Renal pelvis (tissue), 4 donors: Measurements from ENCODE around the gene TM2D3. TPM values are rescaled to one million over a fixed set of nuclear protein-coding genes. Genes with fewer than 3 reads are reported as not detected.
"Not testable (repeated sequence)": the region's sequence is repeated elsewhere in the genome, so short reads cannot be mapped to it uniquely, and the experiment has no call there.

ENCODE experiments used
- DNase-seq: peaks from one replicate; pipeline ENCODE4 v3.0.0-alpha.2; 2013
- polyA plus RNA-seq, 3 donors: library from polyadenylated mRNA; unstranded; fragments of 120-200 nt; gene quantifications; one replicate each; pipeline ENCODE4 v1.2.1, GENCODE V29; 2013; ENCODE audit not compliant: insufficient read length in 3 of 3

TM2D3 gene
- polyA plus RNA-seq, 3 donors: 57.6 to 62.4 (median 60.4) TPM

- DNase-seq: no peak
These were observed 15.7 kb upstream of the TM2D3 start for GRCh38 chr15:101667881-101668280.

GRCh38 chr15:101664303-101664913, 12.2 kb upstream of the TM2D3 start:
- DNase-seq: no peak

- DNase-seq: no peak
These were observed 10.0 kb upstream of the TM2D3 start for GRCh38 chr15:101662203-101662602.

- DNase-seq: no peak
These were observed 7.8 kb upstream of the TM2D3 start for GRCh38 chr15:101660005-101660404.

GRCh38 chr15:101657968-101658784, 6.0 kb upstream of the TM2D3 start:
- DNase-seq: no peak

- no peak for DNase-seq
These were observed 5.0 kb upstream of the TM2D3 start for GRCh38 chr15:101657171-101657570.

- DNase-seq: not testable (repeated sequence)
These were observed 2.6 kb upstream of the TM2D3 start for GRCh38 chr15:101654624-101655337.

- DNase-seq: no peak
These were observed 2.0 kb upstream of the TM2D3 start for GRCh38 chr15:101654171-101654570.

GRCh38 chr15:101652786-101653430, 727 bp upstream of the TM2D3 start:
- no peak for DNase-seq

- no peak for DNase-seq
These were observed 555 bp downstream of the TM2D3 start for GRCh38 chr15:101651554-101652097.

- DNase-seq: no peak
These were observed 2.0 kb downstream of the TM2D3 start for GRCh38 chr15:101650145-101650544.

- DNase-seq: no peak
These were observed 3.8 kb downstream of the TM2D3 start for GRCh38 chr15:101648356-101648755.

GRCh38 chr15:101647251-101647650, 4.9 kb downstream of the TM2D3 start:
- DNase-seq: no peak

- no peak for DNase-seq
These were observed 5.5 kb downstream of the TM2D3 start for GRCh38 chr15:101646672-101647071.

GRCh38 chr15:101642361-101642760, 9.8 kb downstream of the TM2D3 start:
- no peak for DNase-seq

GRCh38 chr15:101641894-101642293, 10.3 kb downstream of the TM2D3 start:
- peak; percentile 67 for DNase-seq

GRCh38 chr15:101641129-101641764, 10.9 kb downstream of the TM2D3 start:
- peak; percentile 80 for DNase-seq

GRCh38 chr15:101639667-101640066, 12.5 kb downstream of the TM2D3 start:
- DNase-seq: no peak

- DNase-seq: no peak
These were observed 14.3 kb downstream of the TM2D3 start for GRCh38 chr15:101637919-101638318.

- DNase-seq: no peak
These were observed 14.7 kb downstream of the TM2D3 start for GRCh38 chr15:101637516-101637915.

- no peak for DNase-seq
These were observed 15.1 kb downstream of the TM2D3 start for GRCh38 chr15:101637038-101637437.
